Mononuclear cell (primary cell): Measurements from ENCODE around the gene ARHGAP20. TPM values are rescaled to one million over a fixed set of nuclear protein-coding genes. Genes with fewer than 3 reads are reported as not detected.
"Not testable (repeated sequence)": the region's sequence is repeated elsewhere in the genome, so short reads cannot be mapped to it uniquely, and the experiment has no call there.

ENCODE experiments used
- H3K27me3 ChIP-seq: 2 replicates; pipeline ENCODE4 v1.6.0; 2011; ENCODE audit warnings: low read length, control low read depth; ENCODE audit not compliant: insufficient read depth
- H3K4me1 ChIP-seq: 2 replicates; pipeline ENCODE4 v1.5.1; 2011; ENCODE audit warnings: mild to moderate bottlenecking, low read length, control low read depth; ENCODE audit not compliant: insufficient read depth
- H3K4me3 ChIP-seq: 2 replicates; pipeline ENCODE4 v1.5.1; 2011; ENCODE audit warnings: mild to moderate bottlenecking, low read length, moderate library complexity
- H3K9me3 ChIP-seq: 2 replicates; pipeline ENCODE4 v1.5.1; 2011; ENCODE audit warnings: low read depth, mild to moderate bottlenecking, control low read depth, low read length
- total RNA-seq: library from RNA; depleted of rRNA; stranded (reverse); fragments of >200 nt; gene quantifications from one replicate; pipeline ENCODE4 v1.2.3, GENCODE V29; 2012

ARHGAP20 gene
- total RNA-seq, 1 donor = 0.21 TPM

DNA sequence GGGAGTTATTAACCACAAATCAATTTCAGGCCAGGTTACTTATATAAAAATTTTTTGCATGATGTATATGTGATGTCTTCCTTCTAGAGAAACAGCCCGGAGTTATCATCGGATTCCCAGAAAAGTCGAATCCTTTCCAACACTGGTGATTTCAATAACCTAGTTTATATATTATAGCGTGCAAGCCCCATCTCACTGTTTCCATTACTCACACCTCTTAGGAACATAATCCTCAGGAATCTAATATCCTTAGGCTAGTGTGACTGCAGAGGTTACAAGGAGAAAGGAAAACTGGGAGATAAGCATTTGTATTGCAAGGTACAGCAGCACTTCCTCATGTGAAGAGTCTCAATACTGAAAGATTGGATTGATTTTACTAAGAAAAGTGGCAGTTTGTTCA, 20.3 kb downstream of the ARHGAP20 start:
- H3K9me3 ChIP-seq = no peaks in the 10 kb centered on the region
- no peaks in the 10 kb centered on the region for H3K4me1 ChIP-seq
- no peaks in the 10 kb centered on the region for H3K27me3 ChIP-seq
- no peak overlapping the region for H3K4me3 ChIP-seq

DNA sequence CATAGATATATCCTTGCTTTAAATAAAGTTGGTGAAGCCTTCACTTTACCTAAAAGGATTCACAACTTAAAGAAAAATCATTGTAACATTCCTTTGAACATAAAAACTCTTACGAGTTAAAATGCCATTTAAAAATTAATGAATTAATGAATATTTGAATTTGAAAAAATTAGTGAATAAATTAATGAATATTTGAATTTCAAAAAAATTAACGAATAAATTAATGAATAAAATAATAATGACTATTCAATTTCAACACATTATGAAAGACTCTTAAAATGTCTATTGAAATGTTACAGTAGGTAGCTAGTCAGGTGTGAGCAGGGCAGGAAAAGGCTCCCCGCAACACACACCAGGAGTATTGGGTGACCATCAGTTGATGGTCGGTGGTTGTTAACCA, 22.9 kb downstream of the ARHGAP20 start:
- no peaks in the 10 kb centered on the region for H3K27me3 ChIP-seq
- H3K4me1 ChIP-seq = no peaks in the 10 kb centered on the region
- no peak overlapping the region for H3K4me3 ChIP-seq
- H3K9me3 ChIP-seq = no peaks in the 10 kb centered on the region

DNA sequence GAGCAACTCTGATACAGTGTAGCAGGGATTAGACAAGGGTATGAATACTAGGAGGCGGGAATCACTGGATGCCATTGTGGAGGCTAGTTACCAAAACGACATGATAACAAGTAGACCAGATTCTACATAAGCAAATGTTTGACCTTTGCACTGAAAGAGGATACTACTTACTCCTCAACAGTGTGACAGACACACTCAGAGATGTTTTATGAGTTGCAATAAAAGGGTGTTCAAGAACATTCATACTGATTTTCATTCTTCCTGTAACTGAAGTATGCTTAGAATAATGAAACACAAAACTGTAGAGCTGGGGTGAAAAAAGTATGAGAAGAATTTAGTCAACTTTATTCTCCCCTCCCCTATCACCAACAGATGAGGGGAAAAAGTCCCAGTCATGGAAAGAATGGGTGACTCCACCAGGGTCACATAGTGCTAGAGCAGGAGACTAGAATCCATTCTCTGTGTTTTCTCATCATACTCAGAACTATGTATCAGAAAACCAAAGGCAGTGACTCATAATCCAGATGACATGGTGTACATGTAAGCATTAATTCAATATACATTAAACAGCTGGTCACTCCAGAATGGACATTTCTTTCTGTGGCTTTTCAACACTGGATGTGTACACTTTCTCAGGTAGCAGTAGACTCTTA, 32.8 kb downstream of the ARHGAP20 start:
- H3K4me3 ChIP-seq = no peak overlapping the region
- no peaks in the 10 kb centered on the region for H3K4me1 ChIP-seq
- no peaks in the 10 kb centered on the region for H3K9me3 ChIP-seq
- H3K27me3 ChIP-seq = no peaks in the 10 kb centered on the region

DNA sequence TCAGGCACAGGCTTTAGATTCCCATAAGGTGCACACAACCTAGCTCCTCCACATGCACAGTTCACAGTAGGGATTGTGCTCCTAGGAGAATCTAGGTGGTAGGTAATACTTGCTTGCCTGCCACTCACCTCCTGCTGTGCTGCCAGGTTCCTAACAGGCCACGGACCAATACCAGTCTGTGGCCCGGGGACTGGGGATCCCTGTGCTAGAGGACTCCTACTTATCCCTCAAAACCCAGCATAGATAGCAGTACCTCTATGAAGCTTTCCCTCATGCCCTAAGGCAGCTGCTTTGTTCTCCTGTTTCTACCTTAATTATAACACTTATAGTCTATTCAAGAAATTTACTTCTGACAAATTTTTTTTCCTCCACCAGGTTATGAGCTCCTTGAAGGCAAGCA, 36.7 kb downstream of the ARHGAP20 start:
- Histone ChIP-seq H3K9me3 (no peaks in the 10 kb centered on the region), H3K4me1 (no peaks in the 10 kb centered on the region), H3K27me3 (no peaks in the 10 kb centered on the region), H3K4me3 (no peak overlapping the region)

DNA sequence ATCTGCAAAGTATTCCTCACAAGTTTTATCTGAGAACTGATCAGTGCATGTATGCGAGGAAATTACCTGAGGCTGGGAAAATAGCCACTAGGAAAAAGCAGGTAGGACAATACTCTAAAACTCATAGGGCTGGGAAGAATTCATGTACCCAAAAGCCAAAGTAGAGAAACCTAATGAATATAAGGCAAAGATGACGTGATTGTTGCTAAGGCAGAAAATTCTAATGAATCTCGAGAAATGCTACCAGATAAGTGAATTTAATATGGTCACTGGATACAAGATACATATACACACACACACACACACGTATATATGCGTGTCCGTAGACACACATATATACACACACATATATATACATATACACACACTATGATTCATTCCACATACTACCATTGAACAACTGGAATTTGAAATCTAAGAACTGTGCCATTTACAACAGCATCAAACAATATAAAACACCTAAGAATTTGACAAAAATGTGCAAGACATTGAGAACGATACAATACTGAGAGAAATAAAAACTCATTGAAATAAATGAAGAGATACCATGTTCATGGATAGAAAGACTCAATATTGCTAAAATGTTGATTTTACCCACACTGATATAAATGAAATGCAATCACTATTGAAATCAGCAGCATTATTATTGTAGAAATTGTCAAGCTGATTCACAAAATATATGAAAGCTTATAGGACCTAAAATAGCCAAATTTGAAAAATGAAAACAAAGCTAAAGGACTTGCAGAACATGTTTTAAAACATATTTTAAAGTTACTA, 46.4 kb downstream of the ARHGAP20 start:
- Histone ChIP-seq H3K4me3 (no peak overlapping the region), H3K27me3 (no peaks in the 10 kb centered on the region), H3K9me3 (no peaks in the 10 kb centered on the region), H3K4me1 (no peaks in the 10 kb centered on the region)

DNA sequence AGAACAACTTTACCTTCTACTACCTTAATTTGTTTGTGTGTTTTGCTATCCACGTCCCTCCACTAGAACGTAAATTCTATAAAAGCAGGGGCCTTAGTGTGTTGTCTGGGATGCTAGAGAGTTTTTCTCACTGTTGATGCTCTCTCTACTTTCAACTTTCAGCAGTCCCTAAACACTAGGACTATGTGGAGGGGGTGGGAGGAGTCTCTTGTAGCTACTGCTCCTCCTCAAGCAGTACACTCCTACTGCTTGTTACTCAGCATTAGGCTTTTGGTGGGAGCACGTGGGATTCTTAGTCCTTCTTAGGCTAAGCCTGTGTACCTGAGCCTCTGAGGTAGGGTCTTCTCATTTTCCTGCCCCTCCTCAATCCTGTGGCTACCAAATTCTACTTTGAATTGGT, 56.3 kb downstream of the ARHGAP20 start:
- H3K4me1 ChIP-seq = no peaks in the 10 kb centered on the region
- H3K27me3 ChIP-seq = no peaks in the 10 kb centered on the region
- no peak overlapping the region for H3K4me3 ChIP-seq
- peaks cover 6% of the 10 kb centered on the region for H3K9me3 ChIP-seq

DNA sequence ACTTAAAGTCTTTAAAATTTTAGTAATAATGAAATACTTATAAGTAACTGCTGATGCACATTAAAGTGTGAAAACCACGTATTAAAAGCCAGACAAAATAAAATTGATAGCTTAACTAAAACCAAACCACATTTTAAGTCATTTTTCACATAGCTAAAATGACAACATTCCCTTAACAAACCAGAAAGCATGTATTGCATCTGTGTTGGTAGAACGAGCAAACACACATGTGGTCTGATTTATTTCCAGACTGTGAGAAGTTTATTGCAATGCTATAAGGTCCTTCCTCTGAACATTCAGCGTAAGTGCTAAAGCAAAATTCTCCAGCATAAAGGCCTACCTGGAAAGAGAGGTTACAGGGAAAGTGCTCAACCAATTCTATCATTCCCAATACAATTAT, 57.8 kb downstream of the ARHGAP20 start:
- no peaks in the 10 kb centered on the region for H3K4me1 ChIP-seq
- H3K4me3 ChIP-seq = no peak overlapping the region
- H3K27me3 ChIP-seq = no peaks in the 10 kb centered on the region
- peaks cover 6% of the 10 kb centered on the region for H3K9me3 ChIP-seq

DNA sequence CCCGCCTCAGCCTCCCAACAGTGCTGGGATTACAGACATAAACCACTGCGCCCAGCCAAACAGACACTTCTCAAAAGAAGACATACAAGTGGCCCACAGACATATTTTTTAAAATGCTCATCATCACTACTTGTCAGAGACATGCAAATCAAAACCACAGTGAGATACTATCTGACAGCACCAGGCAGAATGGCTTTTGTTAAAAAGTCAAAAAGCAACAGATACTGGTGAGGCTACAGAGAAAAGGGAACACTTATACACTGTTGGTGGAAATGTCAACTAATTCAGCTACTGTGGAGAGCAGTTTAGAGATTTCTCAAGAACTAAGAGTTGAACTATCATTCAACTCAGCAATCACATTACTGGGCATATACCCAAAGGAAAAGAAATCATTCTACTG, 67.0 kb downstream of the ARHGAP20 start:
- Histone ChIP-seq H3K4me1 (no peaks in the 10 kb centered on the region), H3K9me3 (no peaks in the 10 kb centered on the region), H3K27me3 (peaks cover 7% of the 10 kb centered on the region), H3K4me3 (no peak overlapping the region)

DNA sequence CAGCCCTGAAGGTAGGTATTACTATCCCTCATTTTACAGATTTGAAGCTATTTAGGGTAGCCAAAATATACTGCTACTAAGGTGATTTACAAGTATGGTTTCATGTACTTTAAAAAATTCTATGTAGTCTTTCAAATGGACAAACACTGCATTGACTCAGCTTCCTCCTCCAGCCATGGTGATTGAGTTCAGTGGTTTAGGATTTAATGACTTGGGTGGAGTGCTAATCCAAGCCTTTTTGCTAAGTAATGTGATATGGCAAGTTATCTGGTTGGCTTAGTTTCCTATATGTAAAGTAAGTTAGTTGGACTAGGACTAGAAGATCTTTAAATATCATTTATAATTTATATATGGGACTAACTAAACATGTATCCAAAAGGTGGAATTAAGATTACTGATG, 77.9 kb downstream of the ARHGAP20 start:
- H3K9me3 ChIP-seq = no peaks in the 10 kb centered on the region
- H3K4me1 ChIP-seq = no peaks in the 10 kb centered on the region
- H3K4me3 ChIP-seq = no peak overlapping the region
- H3K27me3 ChIP-seq = no peaks in the 10 kb centered on the region

DNA sequence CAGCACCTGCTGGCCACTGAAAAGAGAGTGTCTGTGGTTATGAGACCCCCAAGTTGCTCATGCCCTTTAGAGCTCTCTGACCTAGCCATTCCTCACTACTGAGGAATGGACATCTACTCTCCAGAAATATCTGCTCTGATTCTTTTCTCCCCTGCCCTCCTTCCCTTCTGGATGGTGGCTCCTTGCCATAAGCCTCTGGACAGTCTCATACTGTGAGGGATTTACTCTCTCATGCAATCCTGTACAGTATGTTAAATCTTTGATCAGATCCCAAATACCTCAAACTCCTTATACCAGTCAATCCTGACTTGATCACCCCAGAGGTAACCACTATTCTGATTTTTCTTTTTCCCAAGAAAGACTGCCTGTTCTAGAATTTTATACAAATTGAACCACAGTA, 80.7 kb downstream of the ARHGAP20 start:
- Histone ChIP-seq H3K27me3 (no peaks in the 10 kb centered on the region), H3K4me1 (no peaks in the 10 kb centered on the region), H3K4me3 (no peak overlapping the region), H3K9me3 (no peaks in the 10 kb centered on the region)

DNA sequence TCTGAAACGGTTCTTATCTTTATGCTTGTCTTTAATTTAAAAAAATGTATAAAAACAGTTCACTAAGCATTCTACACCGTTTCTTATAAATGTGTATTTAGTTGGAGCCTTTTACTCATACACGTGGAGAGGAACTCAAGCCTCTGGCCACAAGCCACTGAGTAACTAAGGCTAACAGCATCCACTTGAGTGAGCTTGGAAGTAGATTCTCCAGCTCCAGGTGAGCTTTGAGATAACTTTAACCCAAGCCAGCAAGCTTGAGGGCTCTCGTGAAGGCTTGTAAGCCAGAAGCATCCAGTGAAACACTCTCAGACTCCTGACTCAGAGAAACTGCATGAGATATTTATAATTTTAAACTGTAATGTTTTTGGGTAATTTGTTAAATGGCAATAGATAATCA, 82.6 kb downstream of the ARHGAP20 start:
- Histone ChIP-seq H3K27me3 (no peaks in the 10 kb centered on the region), H3K9me3 (no peaks in the 10 kb centered on the region), H3K4me1 (no peaks in the 10 kb centered on the region), H3K4me3 (no peak overlapping the region)

DNA sequence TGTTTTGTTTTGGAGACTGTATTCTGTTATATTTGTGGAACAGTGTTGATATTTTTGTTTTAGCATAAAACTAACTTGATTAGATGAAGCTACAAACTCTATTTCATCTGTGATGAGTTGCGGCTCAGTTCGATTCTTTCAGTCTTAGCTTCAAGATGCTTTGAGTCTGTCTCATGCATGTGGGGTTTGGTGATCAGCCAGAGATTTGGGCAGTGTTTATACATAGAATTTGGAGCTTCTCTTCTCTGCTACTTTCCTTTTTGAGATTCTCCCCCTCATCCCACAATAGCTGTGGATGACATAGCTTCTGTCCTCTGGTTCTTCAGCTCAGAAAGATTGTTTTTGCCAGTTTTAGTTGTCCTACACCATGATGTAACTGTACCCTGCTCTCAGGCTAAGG, 90.4 kb downstream of the ARHGAP20 start:
- H3K4me3 ChIP-seq = no peak overlapping the region
- no peaks in the 10 kb centered on the region for H3K9me3 ChIP-seq
- H3K4me1 ChIP-seq = no peaks in the 10 kb centered on the region
- H3K27me3 ChIP-seq = no peaks in the 10 kb centered on the region

DNA sequence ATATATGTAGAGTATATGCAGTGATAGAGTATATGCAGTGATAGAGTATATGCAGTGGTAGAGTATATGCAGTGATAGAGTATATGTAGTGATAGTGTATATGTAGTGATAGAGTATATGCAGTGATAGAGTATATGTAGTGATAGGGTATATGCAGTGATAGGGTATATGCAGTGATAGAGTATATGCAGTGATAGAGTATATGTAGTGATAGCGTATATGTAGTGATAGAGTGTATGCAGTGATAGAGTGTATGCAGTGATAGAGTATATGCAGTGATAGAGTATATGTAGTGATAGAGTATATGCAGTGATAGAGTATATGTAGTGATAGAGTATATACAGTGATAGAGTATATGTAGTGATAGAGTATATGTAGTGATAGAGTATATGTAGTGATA, 92.9 kb downstream of the ARHGAP20 start:
- not testable (repeated sequence) for H3K9me3 ChIP-seq, H3K4me1 ChIP-seq, H3K27me3 ChIP-seq, H3K4me3 ChIP-seq

DNA sequence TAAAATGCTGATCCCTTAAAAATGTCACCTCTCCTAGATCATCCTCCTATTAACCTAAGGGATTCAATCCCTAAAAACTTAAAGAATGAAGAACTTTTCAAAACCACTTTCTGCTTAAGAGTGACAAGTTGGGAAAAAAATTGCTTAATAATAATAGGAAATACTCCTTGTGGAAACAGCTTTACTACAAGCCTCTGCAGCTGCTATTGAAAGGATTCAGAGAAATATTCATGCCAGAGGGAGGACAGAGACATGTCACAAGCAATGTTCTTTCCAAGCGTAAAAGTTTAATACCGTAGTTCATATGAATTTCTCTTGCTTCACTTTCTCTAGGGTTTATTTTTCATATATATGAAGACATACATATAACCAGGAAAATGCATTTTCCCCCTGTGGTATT, 98.2 kb downstream of the ARHGAP20 start:
- no peak overlapping the region for H3K4me3 ChIP-seq
- H3K4me1 ChIP-seq = no peaks in the 10 kb centered on the region
- no peaks in the 10 kb centered on the region for H3K9me3 ChIP-seq
- H3K27me3 ChIP-seq = no peaks in the 10 kb centered on the region

DNA sequence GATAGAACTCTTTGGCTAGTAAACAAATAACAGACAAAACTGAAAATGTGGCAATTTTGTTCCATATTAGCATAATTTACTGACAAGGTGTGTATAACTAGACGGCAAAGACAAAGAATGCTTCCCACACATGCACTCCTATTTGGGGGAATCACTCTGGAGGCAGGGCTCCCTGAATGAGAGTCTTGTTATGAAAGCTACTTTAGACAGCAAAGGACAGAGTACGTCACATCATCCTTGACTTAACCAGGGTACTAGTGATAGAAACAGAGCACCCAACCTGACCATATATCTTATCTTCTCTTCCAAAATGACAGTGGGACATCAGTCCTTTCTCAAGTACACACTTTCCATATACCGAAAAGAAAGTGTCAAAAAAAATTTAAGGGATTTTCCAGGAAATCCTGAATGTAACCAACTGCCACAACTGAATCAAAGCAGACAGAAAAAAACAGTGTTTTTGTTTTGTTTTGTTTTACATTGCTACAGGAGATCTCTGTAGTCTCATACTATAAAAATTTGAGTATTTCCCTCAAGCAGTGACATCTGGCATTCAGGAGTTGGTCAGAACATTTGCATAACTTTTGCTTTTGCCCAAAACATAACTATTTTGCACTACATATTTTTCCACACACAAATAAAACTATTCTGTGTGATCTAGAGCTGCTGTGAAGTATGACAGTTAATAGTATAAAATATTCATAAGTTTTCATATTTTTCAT, 98.9 kb downstream of the ARHGAP20 start:
- Histone ChIP-seq H3K9me3 (no peaks in the 10 kb centered on the region), H3K4me1 (no peaks in the 10 kb centered on the region), H3K4me3 (no peak overlapping the region), H3K27me3 (no peaks in the 10 kb centered on the region)
